ENCODE measurements around the gene NME1.

GRCh38 chr17:51120357-51120738 is 33.0 kb upstream of the NME1 start:
- TF ChIP-seq POLR2A (IDR thresholded peaks at IDR 0.05; ENCODE audit: low read depth, low read length) = no peak
- no peak for TF ChIP-seq TAF1 (IDR thresholded peaks at IDR 0.05; ENCODE audit: borderline replicate concordance, low read depth, low read length)

All from GM12892 (cell line).